H9 (cell line): ENCODE data around the gene BBX. TPM values are rescaled to one million over a fixed set of nuclear protein-coding genes. Genes with fewer than 3 reads are reported as not detected.

Experiments used
- DNase-seq: peaks from one replicate; pipeline ENCODE4 v3.0.0-alpha.2; 2017
- H2AFZ ChIP-seq: one replicate; pipeline ENCODE4 v1.6.1; 2013; ENCODE audit warnings: mild to moderate bottlenecking, low read length, control low read depth, moderate library complexity
- H2AK5ac ChIP-seq: 2 replicates; pipeline ENCODE4 v1.6.1; 2013; ENCODE audit warnings: low read length, control low read depth, mixed read lengths; ENCODE audit not compliant: insufficient read length
- H2BK120ac ChIP-seq: one replicate; pipeline ENCODE4 v1.6.1; 2013; ENCODE audit warnings: low read depth, mild to moderate bottlenecking, low read length, control low read depth, inconsistent platforms; ENCODE audit not compliant: poor library complexity, severe bottlenecking
- H2BK12ac ChIP-seq: 2 replicates; pipeline ENCODE4 v1.6.1; 2013; ENCODE audit warnings: low read length, control low read depth, mixed read lengths, low read depth; ENCODE audit not compliant: insufficient read length
- H2BK15ac ChIP-seq: 2 replicates; pipeline ENCODE4 v1.6.1; 2013; ENCODE audit warnings: low read depth, low read length, control low read depth
- H2BK20ac ChIP-seq: one replicate; pipeline ENCODE4 v1.6.1; 2013; ENCODE audit warnings: low read depth, mild to moderate bottlenecking, low read length, control low read depth, inconsistent platforms; ENCODE audit not compliant: poor library complexity, severe bottlenecking
- H2BK5ac ChIP-seq: 2 replicates; pipeline ENCODE4 v1.6.1; 2013; ENCODE audit warnings: low read length, control low read depth, mixed read lengths; ENCODE audit not compliant: insufficient read length
- H3K14ac ChIP-seq: 2 replicates; pipeline ENCODE4 v1.6.1; 2013; ENCODE audit warnings: low read length, control low read depth; ENCODE audit not compliant: insufficient read depth
- H3K18ac ChIP-seq: 2 replicates; pipeline ENCODE4 v1.6.1; 2013; ENCODE audit warnings: low read depth, mild to moderate bottlenecking, mixed read lengths, low read length, control low read depth; ENCODE audit not compliant: insufficient read length
- H3K23ac ChIP-seq: 2 replicates; pipeline ENCODE4 v1.6.1; 2013; ENCODE audit warnings: low read length, control low read depth, mixed read lengths, low read depth; ENCODE audit not compliant: insufficient read length
- H3K23me2 ChIP-seq: 2 replicates; pipeline ENCODE4 v1.6.1; 2013; ENCODE audit warnings: low read depth, mild to moderate bottlenecking, mixed read lengths, low read length, control low read depth; ENCODE audit not compliant: insufficient read length, poor library complexity, severe bottlenecking
- H3K27ac ChIP-seq: 2 replicates; pipeline ENCODE4 v1.5.1; 2013; ENCODE audit warnings: low read length, control low read depth, mixed read lengths, low read depth; ENCODE audit not compliant: insufficient read length
- H3K27me3 ChIP-seq: 2 replicates; pipeline ENCODE4 v1.6.1; 2013; ENCODE audit warnings: low read length, control low read depth, inconsistent platforms; ENCODE audit not compliant: insufficient read depth
- H3K4ac ChIP-seq: 2 replicates; pipeline ENCODE4 v1.6.1; 2013; ENCODE audit warnings: low read depth, mild to moderate bottlenecking, control low read depth, inconsistent platforms, low read length, moderate library complexity
- H3K4me1 ChIP-seq: 2 replicates; pipeline ENCODE4 v1.6.1; 2013; ENCODE audit warnings: low read length, control low read depth, inconsistent platforms; ENCODE audit not compliant: insufficient read depth
- H3K4me2 ChIP-seq: 2 replicates; pipeline ENCODE4 v1.6.1; 2013; ENCODE audit warnings: low read length, control low read depth, mixed read lengths; ENCODE audit not compliant: insufficient read length, insufficient read depth
- H3K56ac ChIP-seq: 2 replicates; pipeline ENCODE4 v1.6.1; 2013; ENCODE audit warnings: low read depth, mild to moderate bottlenecking, mixed read lengths, low read length, control low read depth; ENCODE audit not compliant: insufficient read length
- H3K79me1 ChIP-seq: 2 replicates; pipeline ENCODE4 v1.6.1; 2013; ENCODE audit warnings: low read depth, mild to moderate bottlenecking, moderate library complexity, low read length, control low read depth, inconsistent platforms; ENCODE audit not compliant: insufficient read depth, poor library complexity, severe bottlenecking
- H3K79me2 ChIP-seq: 2 replicates; pipeline ENCODE4 v1.6.1; 2013; ENCODE audit warnings: low read length, control low read depth, inconsistent platforms; ENCODE audit not compliant: insufficient read depth
- H3K9ac ChIP-seq: 2 replicates; pipeline ENCODE4 v1.6.1; 2013; ENCODE audit warnings: low read length, control low read depth, mixed read lengths; ENCODE audit not compliant: insufficient read length; ENCODE audit errors: extremely low read depth
- H3K9me3 ChIP-seq: one replicate; pipeline ENCODE4 v1.6.1; 2013; ENCODE audit warnings: low read depth, low read length, inconsistent platforms; ENCODE audit not compliant: control insufficient read depth
- H3T11ph ChIP-seq: one replicate; pipeline ENCODE4 v1.6.1; 2013; ENCODE audit warnings: mild to moderate bottlenecking, low read length, control low read depth, inconsistent platforms
- H4K20me1 ChIP-seq: one replicate; pipeline ENCODE4 v1.6.1; 2013; ENCODE audit not compliant: control insufficient read depth, insufficient read length, insufficient read depth
- H4K5ac ChIP-seq: 2 replicates; pipeline ENCODE4 v1.6.1; 2013; ENCODE audit warnings: low read depth, mild to moderate bottlenecking, mixed read lengths, low read length, control low read depth; ENCODE audit not compliant: insufficient read length
- H4K8ac ChIP-seq: replicated peaks from 2 replicates; pipeline ENCODE4 v1.6.1; 2013; ENCODE audit warnings: low read length, control low read depth, mixed read lengths, low read depth; ENCODE audit not compliant: insufficient read length
- H4K91ac ChIP-seq: 2 replicates; pipeline ENCODE4 v1.6.1; 2013; ENCODE audit warnings: low read depth, mild to moderate bottlenecking, moderate library complexity, mixed read lengths, low read length, control low read depth; ENCODE audit not compliant: insufficient read length
- H3K27ac Mint-ChIP-seq, 3 experiments: 2 replicates in 2 of 3; 3 replicates in 1 of 3; pipeline ENCODE4 v1.8.0; 2020 to 2021; ENCODE audit warnings: mixed read lengths in 3 of 3, mild to moderate bottlenecking in 1 of 3, moderate library complexity in 1 of 3
- H3K27me3 Mint-ChIP-seq: 2 replicates; pipeline ENCODE4 v1.8.0; 2021; ENCODE audit warnings: low read depth, mild to moderate bottlenecking, moderate library complexity, mixed read lengths
- H3K36me3 Mint-ChIP-seq, 3 experiments: 2 replicates in 2 of 3; 3 replicates in 1 of 3; pipeline ENCODE4 v1.8.0; 2020 to 2021; ENCODE audit warnings: low read depth in 3 of 3, mixed read lengths in 3 of 3; ENCODE audit not compliant: insufficient read depth in 1 of 3
- H3K4me1 Mint-ChIP-seq, 2 experiments: 2 replicates each; pipeline ENCODE4 v1.8.0; 2020; ENCODE audit warnings: mixed read lengths in 2 of 2
- H3K4me3 Mint-ChIP-seq, 2 experiments: 2 replicates in 1 of 2; 3 replicates in 1 of 2; pipeline ENCODE4 v1.8.0; 2020 to 2021; ENCODE audit warnings: mild to moderate bottlenecking in 2 of 2, mixed read lengths in 2 of 2, moderate library complexity in 1 of 2
- H3K9me3 Mint-ChIP-seq, 2 experiments: 2 replicates in 1 of 2; 3 replicates in 1 of 2; pipeline ENCODE4 v1.8.0; 2020; ENCODE audit warnings: mild to moderate bottlenecking in 2 of 2, mixed read lengths in 2 of 2, moderate library complexity in 1 of 2
- CTCF ChIP-seq: fragments of 200-600 bp; sonication (generic); conservative IDR thresholded peaks from 3 replicates; pipeline ENCODE4 v1.8.0; 2021; ENCODE audit warnings: antibody characterized with exemption, mild to moderate bottlenecking
- WGBS: extraction: QIAGEN DNeasy Blood & Tissue Kit; methylation state at CpG from one replicate; pipeline ENCODE4 v1.1.7; 2013; ENCODE audit warnings: missing lambda C conversion rate, low lambda C conversion rate, mixed read lengths; ENCODE audit not compliant: insufficient read length; ENCODE audit errors: extremely low coverage; 5-methylcytosine and 5-hydroxymethylcytosine counted together
- total RNA-seq: library from RNA; stranded (reverse); gene quantifications from 2 replicates; pipeline ENCODE4 v1.2.1, GENCODE V29; 2021

Gene BBX
- total RNA-seq, 1 experiment from 2014 or later = 34.8 TPM

GRCh38 chr3:107803170-107803569 is 280.4 kb downstream of the BBX start:
- no peak overlapping the region for H3K9ac ChIP-seq
- H4K8ac ChIP-seq = no peak overlapping the region
- H3K27ac ChIP-seq = no peak overlapping the region
- no peaks in the 10 kb centered on the region for H3K4me1 ChIP-seq
- Mint-ChIP-seq H3K27ac (no peak overlapping the region), H3K4me1 (peaks cover 10 to 17% of the 10 kb centered on the region in 2 experiments), H3K9me3 (no peaks in the 10 kb centered on the region), H3K36me3 (peaks cover 11 to 48% (median 48%) of the 10 kb centered on the region in 3 experiments), H3K27me3 (no peaks in the 10 kb centered on the region), H3K4me3 (no peak overlapping the region)
- no peaks in the 10 kb centered on the region for H3K23me2 ChIP-seq
- H2AK5ac ChIP-seq = no peak overlapping the region
- H3K56ac ChIP-seq = no peak overlapping the region
- H3K79me2 ChIP-seq = no peaks in the 10 kb centered on the region
- no peak overlapping the region for H4K91ac ChIP-seq
- no peak overlapping the region for H3T11ph ChIP-seq
- H3K18ac ChIP-seq = no peak overlapping the region
- H3K23ac ChIP-seq = no peak overlapping the region
- no peaks in the 10 kb centered on the region for H3K9me3 ChIP-seq
- no peak overlapping the region for H2BK120ac ChIP-seq
- no peak overlapping the region for H2BK20ac ChIP-seq
- DNase-seq = no peak
- H2BK5ac ChIP-seq = no peak overlapping the region
- H3K79me1 ChIP-seq = no peaks in the 10 kb centered on the region
- no peak overlapping the region for H3K4me2 ChIP-seq
- H2BK15ac ChIP-seq = no peak overlapping the region
- no CpG with 5 or more reads among the region's 3 CpGs for WGBS
- TF ChIP-seq CTCF = no peak
- H3K27me3 ChIP-seq = no peaks in the 10 kb centered on the region
- H3K4ac ChIP-seq = no peak overlapping the region
- H3K14ac ChIP-seq = no peak overlapping the region
- no peak overlapping the region for H2AFZ ChIP-seq
- H2BK12ac ChIP-seq = no peak overlapping the region
- H4K20me1 ChIP-seq = no peaks in the 10 kb centered on the region
- no peak overlapping the region for H4K5ac ChIP-seq
